Fibroblast of the conjunctiva (primary cell): Measurements from ENCODE around the gene NDN.
A peak's percentile ranks its signal among the peaks of the same experiment; 100 is the strongest.
"Not testable (repeated sequence)": the region's sequence is repeated elsewhere in the genome, so short reads cannot be mapped to it uniquely, and the experiment has no call there.

Experiments
- DNase-seq: peaks from one replicate; pipeline ENCODE4 v3.0.0-alpha.2; 2010; ENCODE audit warnings: low read depth

NDN gene

GRCh38 chr15:23687143-23687470 is at the start of gene NDN:
Gene NDN (minus strand): TSS chr15:23687305. CDS start chr15:23687217, 88 bp downstream.
- DNase-seq = peak; percentile 27

GRCh38 chr15:23736033-23736673 is 49.0 kb upstream of the NDN start:
- DNase-seq = no peak

- no peak for DNase-seq
Measured at GRCh38 chr15:23734862-23735261, 47.8 kb upstream of the NDN start.

GRCh38 chr15:23713874-23714656 is 27.0 kb upstream of the NDN start:
- not testable (repeated sequence) for DNase-seq

- DNase-seq = no peak
Measured at GRCh38 chr15:23708332-23708731, 21.2 kb upstream of the NDN start.

- DNase-seq = no peak
Measured at GRCh38 chr15:23695282-23695681, 8.2 kb upstream of the NDN start.

GRCh38 chr15:23694592-23694991 is 7.5 kb upstream of the NDN start:
- no peak for DNase-seq

- DNase-seq = peak; percentile 91
Measured at GRCh38 chr15:23690450-23690852, 3.3 kb upstream of the NDN start.

- no peak for DNase-seq
Measured at GRCh38 chr15:23690015-23690414, 2.9 kb upstream of the NDN start.

- DNase-seq = no peak
Measured at GRCh38 chr15:23686466-23687142, 501 bp downstream of the NDN start.

GRCh38 chr15:23671481-23671880 is 15.6 kb downstream of the NDN start:
- no peak for DNase-seq

GRCh38 chr15:23670970-23671369 is 16.1 kb downstream of the NDN start:
- DNase-seq = no peak

GRCh38 chr15:23663232-23663631 is 23.9 kb downstream of the NDN start:
- DNase-seq = no peak

GRCh38 chr15:23648920-23649515 is 38.1 kb downstream of the NDN start:
- DNase-seq = no peak

- no peak for DNase-seq
Measured at GRCh38 chr15:23647421-23648370, 39.4 kb downstream of the NDN start, which contains the start of gene MAGEL2. Gene MAGEL2 (minus strand): TSS chr15:23647867. CDS start chr15:23647742, 125 bp downstream.

GRCh38 chr15:23647001-23647295 is 40.2 kb downstream of the NDN start:
- no peak for DNase-seq

- no peak for DNase-seq
Measured at GRCh38 chr15:23646165-23647000, 40.7 kb downstream of the NDN start.

GRCh38 chr15:23645371-23646164 is 41.5 kb downstream of the NDN start:
- DNase-seq = no peak

- no peak for DNase-seq
Measured at GRCh38 chr15:23644829-23645228, 42.3 kb downstream of the NDN start.
